GM21528 (cell line): ENCODE measurements around the gene PACRGL.
"Not testable (repeated sequence)": the region's sequence is repeated elsewhere in the genome, so short reads cannot be mapped to it uniquely, and the experiment has no call there.

ENCODE experiments used
- ATAC-seq: cut with Tn5 transposase; IDR thresholded peaks from one replicate; pipeline ENCODE4 v1.9.1; 2021; ENCODE audit warnings: mild to moderate bottlenecking, moderate library complexity; ENCODE audit not compliant: unreplicated experiment, low FRiP score

The PACRGL gene

DNA sequence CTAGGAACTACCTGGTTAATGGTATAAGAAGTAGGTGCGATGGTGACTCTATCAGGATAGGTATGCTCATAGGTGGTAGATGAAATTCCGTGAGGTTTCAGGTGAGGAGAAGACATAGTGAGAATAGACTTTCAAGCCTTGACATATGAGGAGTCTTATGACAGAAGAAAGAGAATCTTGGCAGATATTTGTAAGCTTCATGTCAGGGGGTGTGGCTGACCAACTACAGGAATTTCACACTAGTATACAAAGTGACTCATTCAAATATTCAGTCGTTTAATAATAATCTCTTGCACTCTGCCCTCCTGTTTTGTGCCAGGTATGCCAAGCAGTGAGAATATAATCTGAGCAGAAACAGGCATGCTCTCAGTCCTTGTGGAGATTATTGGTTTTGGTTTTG is 22.8 kb downstream of the PACRGL start:
- ATAC-seq: no peak

DNA sequence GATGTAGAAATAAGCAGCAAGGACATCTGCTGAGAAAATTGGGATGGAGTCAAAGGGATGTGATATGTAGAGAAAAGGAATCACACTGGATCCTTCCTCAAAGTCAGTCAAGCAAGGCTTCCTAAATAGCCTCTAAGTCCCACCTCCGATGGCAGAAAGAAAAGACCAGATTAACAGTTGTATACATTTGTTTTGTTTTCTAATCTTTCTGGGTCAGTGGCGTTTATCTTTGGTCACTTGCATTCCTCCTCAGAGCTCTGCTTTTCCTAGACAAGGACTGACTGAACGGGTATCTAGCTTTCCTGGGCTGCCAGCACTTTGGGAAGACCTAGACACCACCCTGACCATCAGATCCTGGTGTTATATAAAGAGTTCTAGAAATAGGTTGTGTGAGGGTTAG is 23.2 kb downstream of the PACRGL start:
- no peak for ATAC-seq

DNA sequence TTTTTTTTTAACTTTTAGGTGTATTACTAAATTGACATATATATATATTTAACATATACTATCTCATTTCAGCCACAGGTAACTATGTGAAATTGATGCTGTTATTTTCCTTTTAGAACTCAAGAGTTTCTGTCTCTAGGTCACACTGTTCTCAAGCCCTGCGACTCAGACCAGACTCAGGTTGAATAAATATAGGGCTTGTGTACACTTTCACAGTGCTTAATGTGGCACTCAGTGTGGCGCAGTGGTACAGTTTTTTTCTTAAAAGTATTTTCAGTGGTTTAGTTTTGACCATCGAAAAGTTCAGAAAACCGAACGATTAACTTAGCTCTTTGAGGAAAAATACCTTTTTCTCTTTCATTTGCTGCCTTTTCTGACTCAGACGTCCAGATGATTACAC is 24.7 kb downstream of the PACRGL start:
- peak; percentile 97 for ATAC-seq

DNA sequence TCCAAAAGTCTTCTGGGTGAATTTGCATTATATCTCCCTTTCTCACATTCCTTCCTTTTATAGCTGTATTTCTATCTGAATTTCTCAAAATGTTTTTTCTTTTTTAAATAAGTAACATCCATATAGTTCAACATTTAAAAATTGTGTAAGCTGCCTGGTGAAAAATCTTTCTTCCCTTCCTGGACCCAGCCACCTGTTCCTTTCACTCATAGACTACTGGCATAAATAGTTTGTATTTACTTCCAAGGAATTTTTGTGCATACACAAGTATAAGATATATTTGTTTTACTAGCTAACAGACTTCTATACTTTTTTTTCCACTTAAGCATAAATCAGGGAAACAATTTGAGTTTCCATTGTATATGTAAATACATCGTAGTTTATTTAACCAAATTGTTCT is 35.7 kb downstream of the PACRGL start:
- no peak for ATAC-seq

DNA sequence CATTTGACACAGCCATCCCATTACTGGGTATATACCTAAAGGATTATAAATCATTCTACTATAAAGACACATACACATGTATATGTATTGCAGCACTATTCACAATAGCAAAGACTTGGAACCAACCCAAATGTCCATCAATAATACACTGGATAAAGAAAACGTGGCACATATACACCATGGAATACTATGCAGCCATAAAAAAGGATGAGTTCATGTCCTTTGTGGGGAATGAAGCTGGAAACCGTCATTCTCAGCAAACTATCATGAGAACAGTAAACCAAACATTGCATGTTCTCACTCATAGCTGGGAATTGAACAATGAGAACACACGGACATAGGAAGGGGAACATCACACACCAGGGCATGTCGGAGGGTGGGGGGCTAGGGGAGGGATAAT is 45.7 kb downstream of the PACRGL start:
- not testable (repeated sequence) for ATAC-seq

DNA sequence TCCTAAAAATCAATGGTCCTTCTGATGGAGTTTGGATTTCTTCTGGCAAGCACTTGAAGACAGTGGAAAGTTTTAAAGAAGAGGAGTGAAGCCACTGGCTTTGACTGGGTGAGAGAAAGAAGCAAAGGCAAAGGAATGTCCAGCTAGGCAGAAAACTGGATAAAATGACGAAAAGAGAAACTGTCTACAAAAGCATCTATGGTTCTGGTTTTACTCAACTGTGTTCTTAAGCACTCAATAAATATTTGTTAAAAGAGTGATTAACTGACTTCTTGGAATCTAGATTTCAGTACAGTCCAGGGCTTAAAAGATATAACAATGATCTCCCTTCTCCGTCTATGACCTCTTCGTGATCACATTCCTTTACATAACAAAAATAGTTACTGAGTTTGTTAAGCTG is 52.4 kb downstream of the PACRGL start:
- ATAC-seq: no peak

DNA sequence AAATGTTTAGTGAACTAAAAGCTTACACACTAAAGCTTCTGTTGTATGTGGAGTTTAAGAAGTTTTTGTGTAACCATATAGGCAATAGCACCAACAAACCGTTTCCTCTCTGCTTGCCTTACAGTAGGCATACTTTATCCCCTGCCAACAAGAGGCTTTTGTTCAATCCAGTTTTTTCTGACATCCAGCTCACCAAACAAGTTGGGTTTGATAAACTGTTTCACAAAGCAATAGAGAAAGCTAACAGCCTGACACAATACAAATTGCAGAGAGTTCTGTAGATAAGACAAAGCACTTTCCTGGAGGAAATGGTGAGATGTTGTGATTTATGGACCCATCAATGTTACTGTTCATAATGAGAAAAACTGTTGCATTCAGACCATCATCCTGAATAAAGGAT is 53.8 kb downstream of the PACRGL start:
- no peak for ATAC-seq

DNA sequence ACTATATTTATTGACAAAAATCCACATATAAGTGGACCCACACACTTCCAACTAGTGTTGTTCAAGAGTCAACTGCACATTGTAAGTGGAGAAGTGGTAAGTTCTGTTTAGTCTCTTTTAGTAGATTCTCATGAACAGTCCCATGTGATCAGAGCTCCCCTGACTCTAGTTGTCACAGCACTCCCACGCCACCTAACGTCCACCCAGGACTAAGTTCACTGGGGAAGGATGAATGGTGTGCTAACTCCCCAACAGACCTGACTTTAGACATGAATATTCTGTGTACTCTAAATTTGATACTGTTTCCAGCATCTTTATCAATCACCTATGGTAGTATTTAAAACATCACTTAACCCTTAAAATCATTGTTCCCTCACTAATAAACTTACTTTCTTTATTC is 59.8 kb downstream of the PACRGL start:
- ATAC-seq: no peak

DNA sequence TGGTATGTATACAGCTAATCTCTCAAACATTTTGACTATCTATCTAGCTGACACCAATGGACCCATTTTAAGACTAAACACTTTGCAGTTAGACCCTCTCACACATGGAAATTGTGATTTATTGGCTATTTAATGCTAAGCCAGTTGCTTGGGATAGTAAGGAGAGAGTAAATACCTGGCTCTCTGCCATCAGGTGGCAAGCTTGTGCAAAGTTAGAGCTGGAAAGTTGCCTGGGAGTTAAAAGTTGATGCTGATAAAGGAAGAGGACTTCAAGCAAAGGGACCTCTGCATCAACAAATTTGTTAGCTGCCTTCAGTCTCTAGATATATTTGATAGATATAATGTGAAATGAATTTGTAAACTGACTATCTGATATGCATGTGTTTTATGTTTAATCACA is 61.1 kb downstream of the PACRGL start:
- no peak for ATAC-seq

DNA sequence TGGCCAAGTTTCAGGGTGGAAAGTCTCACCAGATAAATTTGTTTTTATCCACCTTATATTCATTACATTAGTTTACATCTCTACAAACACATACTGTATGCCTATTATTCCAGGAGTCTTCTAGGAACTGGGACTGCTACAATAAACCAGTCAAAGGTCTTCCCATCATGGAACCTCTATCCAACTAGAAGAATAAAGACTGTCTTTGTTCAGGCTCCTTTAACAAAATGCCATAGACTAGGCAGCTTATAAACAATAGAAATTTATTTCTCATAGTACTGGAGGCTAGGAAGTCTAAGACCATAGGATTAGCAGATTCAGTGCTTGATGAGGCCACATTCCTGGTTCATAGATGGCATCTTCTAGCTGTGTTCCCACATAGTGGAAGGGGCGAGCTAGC is 61.6 kb downstream of the PACRGL start:
- ATAC-seq: no peak

DNA sequence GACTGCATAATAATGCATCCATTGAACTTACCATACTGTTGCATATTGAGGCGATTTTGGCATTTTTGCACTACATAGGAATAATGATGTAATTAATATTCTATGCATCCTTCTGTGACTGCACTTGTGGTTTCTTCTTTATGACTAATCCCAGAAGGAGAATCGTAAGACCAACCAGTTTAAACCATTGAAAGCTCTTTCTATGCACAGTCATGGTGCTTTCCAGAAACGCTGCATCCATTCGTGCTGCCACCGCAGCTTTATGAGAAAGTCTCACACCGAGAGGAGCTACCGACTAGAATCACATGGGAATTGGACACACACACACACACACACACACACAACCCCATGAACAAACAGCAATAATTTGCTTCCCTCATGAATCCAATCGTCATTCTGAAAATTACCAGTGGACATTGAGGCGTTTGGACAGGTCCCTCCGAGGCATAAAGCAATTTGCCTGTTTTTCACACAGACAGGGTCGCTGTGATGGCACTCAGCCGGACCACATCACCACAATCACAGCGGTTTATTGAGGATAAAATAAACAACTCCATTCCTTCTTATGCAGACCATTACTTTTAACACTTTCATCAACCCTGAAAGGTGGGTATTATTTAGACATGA is 64.2 kb downstream of the PACRGL start:
- ATAC-seq: no peak

DNA sequence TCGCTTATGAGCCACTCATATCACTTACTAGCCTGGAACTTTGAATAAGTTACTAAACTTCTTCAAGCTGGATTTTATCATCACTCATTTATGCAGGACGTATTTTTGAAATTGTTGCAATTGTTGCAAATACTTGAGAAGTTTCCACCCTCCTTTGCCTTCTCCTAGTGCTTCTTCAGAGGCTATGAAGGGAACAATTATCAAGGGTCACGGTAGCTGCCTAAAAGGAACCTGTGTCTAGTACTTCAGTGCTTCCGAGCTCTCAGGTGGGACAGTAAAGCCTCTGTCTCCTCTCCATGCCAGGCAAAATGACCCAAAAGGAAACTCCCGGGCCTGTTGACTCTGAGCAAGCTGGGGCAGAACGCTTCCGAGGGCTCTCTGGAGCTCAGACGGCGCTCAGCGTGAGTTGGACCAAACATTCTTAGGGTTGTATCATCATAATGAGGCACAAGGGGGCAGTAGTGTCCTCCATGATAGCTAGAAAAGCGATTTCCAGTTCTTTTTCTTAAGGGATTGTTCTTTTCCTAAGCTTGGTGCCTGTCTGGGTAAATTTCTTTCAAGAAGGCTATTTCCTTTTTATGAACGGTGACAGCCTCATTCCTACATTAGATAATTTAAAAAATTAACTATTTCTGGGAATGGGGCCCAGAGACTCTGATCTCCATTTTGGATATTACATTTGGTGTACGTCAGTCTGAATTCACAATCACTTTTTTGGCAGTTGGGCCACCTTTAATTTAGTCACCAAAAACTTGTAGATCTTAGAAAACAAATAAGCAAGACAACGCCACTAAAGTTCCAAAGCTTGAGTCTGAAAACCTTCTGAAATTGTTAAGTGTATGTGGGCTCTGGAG is 73.1 kb downstream of the PACRGL start:
- ATAC-seq: peak; percentile 77

DNA sequence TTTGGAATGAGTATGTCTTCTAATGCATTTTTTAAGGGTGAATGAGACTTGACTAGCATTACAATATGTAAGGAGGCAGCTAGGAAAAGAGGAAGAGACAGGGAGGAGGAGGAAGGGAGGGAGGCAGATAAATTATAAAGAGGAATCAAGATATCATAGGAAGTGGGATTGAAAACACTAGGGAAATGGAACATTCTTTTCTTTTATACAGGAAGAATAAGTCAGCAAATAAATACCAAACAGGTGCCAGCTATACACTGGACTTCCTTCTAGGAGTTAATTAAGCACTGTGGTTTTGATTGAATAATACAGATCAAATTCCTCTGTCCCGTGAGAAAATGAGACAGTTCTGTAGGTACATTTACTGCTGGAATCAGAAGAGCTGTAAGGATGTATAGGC is 78.6 kb downstream of the PACRGL start:
- no peak for ATAC-seq

DNA sequence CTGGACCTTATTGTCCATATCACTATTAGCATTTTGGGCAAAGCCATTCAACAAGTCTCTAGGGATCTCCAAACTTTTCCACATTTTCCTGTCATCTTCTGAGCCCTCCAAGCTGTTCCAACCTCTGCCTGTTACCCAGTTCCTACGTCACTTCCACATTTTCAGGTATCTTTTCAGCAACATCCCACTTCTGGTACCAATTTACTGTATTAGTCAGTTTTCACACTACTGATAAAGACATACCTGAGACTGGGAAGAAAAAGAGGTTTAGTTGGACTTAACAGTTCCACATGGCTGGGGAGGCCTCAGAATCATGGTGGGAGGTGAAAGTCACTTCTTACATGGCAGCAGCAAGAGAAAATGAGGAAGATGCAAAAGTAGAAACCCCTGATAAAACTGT is 82.9 kb downstream of the PACRGL start:
- ATAC-seq: not testable (repeated sequence)

DNA sequence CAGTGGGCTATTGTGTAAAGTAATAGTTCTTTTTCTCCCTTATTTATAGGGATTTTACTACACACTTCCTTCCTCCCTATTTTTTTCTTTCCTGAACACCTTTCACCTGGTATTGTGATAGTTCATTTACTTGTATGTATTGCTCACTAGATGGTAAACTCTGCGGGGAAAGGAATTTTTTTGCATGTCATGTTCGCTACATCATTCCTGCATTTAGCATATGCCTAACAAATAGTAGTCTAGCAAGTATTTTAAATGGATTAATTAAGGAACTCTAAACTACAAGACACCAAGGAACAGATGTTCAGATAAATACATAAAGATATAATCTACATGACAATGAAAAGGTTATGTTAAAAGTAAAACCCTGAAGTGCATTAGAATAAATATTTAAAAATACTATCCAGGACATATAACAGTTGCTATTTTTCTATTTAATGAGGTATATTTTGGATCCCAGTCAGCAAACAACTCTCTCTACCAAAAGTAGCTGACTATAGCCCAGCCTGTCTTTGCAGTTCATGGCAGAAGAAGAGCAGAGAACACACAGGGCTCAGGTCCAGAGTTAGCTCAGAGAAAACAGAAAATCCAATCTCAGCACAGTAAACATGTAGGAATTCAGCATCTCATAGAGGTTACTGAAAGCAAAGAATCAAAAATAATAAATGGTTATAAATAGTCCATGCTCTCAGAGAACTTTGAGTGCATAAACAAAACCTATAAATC is 87.8 kb downstream of the PACRGL start:
- no peak for ATAC-seq
